Activated T-helper 2 cell treated with anti-CD3 and anti-CD28 coated beads, Interferon-gamma antibody, Interleukin-2, Interleukin-4, amounts not matched to agents 10 μg/mL and 5 μg/mL and 100 μg/mL, durations not matched to agents 14 hours and 24 hours and 36 hours (primary cell): Measurements from ENCODE around the gene RPRD1A. TPM values are rescaled to one million over a fixed set of nuclear protein-coding genes. Genes with fewer than 3 reads are reported as not detected.

Experiments
- DNase-seq: peaks from one replicate; pipeline ENCODE4 v3.0.0; 2021; ENCODE audit warnings: low spot score
- H3K27ac Mint-ChIP-seq: one replicate; pipeline ENCODE4 v1.8.0; 2021; ENCODE audit warnings: mixed read lengths
- H3K27me3 Mint-ChIP-seq: one replicate; pipeline ENCODE4 v1.8.0; 2021; ENCODE audit warnings: low read depth, mixed read lengths
- H3K36me3 Mint-ChIP-seq: one replicate; pipeline ENCODE4 v1.8.0; 2021; ENCODE audit warnings: low read depth, mixed read lengths
- H3K4me1 Mint-ChIP-seq: one replicate; pipeline ENCODE4 v1.8.0; 2021; ENCODE audit warnings: low read depth, mixed read lengths
- H3K4me3 Mint-ChIP-seq: one replicate; pipeline ENCODE4 v1.8.0; 2021; ENCODE audit warnings: low read depth, mild to moderate bottlenecking, moderate library complexity, mixed read lengths
- H3K9me3 Mint-ChIP-seq: one replicate; pipeline ENCODE4 v1.8.0; 2021; ENCODE audit warnings: mixed read lengths
- intact Hi-C: fragments of 100-400 bp; cut with micrococcal nuclease; formaldehyde crosslinking; loops from one replicate; pipeline ENCODE4 v1.15.1; 2023
- total RNA-seq: library from RNA; stranded (reverse); gene quantifications from 2 replicates; pipeline ENCODE4 v1.2.3, GENCODE V29; 2022

The RPRD1A gene
- total RNA-seq, 1 donor from 2014 or later = 24.1 TPM

GRCh38 chr18:35948080-35948479 is 119.3 kb downstream of the RPRD1A start:
- no peak for DNase-seq
- no peaks in the 10 kb centered on the region for H3K36me3 Mint-ChIP-seq
- H3K27ac Mint-ChIP-seq = no peak overlapping the region
- no peak overlapping the region for H3K4me3 Mint-ChIP-seq
- no peaks in the 10 kb centered on the region for H3K9me3 Mint-ChIP-seq
- intact Hi-C loops = no loop called here
- H3K4me1 Mint-ChIP-seq = peaks cover 3% of the 10 kb centered on the region
- H3K27me3 Mint-ChIP-seq = peaks cover 12% of the 10 kb centered on the region

GRCh38 chr18:35942661-35943060 is 124.7 kb downstream of the RPRD1A start:
- Mint-ChIP-seq H3K36me3 (no peaks in the 10 kb centered on the region), H3K9me3 (no peaks in the 10 kb centered on the region), H3K27ac (no peak overlapping the region), H3K4me3 (no peak overlapping the region), H3K27me3 (peaks cover 8% of the 10 kb centered on the region), H3K4me1 (no peaks in the 10 kb centered on the region)
- intact Hi-C loops = no loop called here
- no peak for DNase-seq

DNA sequence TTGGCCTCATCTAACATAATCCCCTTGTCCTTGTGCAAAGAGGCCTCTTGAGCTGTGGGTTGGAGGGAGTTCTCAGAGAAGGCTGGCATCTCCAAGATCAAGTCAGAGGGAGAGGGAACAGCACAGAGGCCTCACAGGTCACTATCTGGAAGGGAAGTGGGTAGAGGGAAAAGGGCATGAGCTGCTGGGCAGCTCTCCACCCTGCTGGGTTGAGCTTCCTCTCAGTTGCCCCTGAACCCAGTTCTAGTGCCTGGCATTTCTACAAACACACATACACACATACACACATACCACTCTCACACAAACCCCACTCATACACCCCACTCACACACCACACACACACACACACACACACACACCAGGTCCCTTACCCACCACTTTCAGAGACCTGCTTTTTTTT is 125.2 kb downstream of the RPRD1A start:
- no peaks in the 10 kb centered on the region for H3K9me3 Mint-ChIP-seq
- no peak overlapping the region for H3K27ac Mint-ChIP-seq
- no peak for DNase-seq
- intact Hi-C loops = no loop called here
- H3K4me3 Mint-ChIP-seq = no peak overlapping the region
- peaks cover 8% of the 10 kb centered on the region for H3K27me3 Mint-ChIP-seq
- H3K36me3 Mint-ChIP-seq = no peaks in the 10 kb centered on the region
- no peaks in the 10 kb centered on the region for H3K4me1 Mint-ChIP-seq

GRCh38 chr18:35941299-35941698 is 126.1 kb downstream of the RPRD1A start:
- no peak for DNase-seq
- Mint-ChIP-seq H3K4me1 (no peaks in the 10 kb centered on the region), H3K27me3 (peaks cover 8% of the 10 kb centered on the region), H3K27ac (no peak overlapping the region), H3K4me3 (no peak overlapping the region), H3K9me3 (no peaks in the 10 kb centered on the region), H3K36me3 (no peaks in the 10 kb centered on the region)
- intact Hi-C loops = no loop called here

Other genes with a start within 250 kb of the RPRD1A start
- 41.7 and 42.7 TPM in 2 replicates for gene SLC39A6, start 61.8 kb upstream of the RPRD1A start, total RNA-seq
- gene ELP2, start 62.3 kb upstream of the RPRD1A start, total RNA-seq = 93.3 and 94.2 TPM in 2 replicates
- gene MOCOS, start 119.9 kb upstream of the RPRD1A start, total RNA-seq = 0.16 and 0.25 TPM in 2 replicates
- gene FHOD3, start 230.2 kb upstream of the RPRD1A start, total RNA-seq = not detected in 2 replicates